ENCODE results near the gene HMCN1.

Gene HMCN1

GRCh38 chr1:185856482-185856881 lies 122.3 kb downstream of the HMCN1 start:
- H3K27ac ChIP-seq (ENCODE audit: low read length): no peak overlapping the region
- no peaks in the 10 kb centered on the region for H3K27me3 ChIP-seq (ENCODE audit: low read depth, low read length)
- no peak overlapping the region for H3K4me3 ChIP-seq (ENCODE audit: low read depth in 1 of 2, low read length in 2 of 2)

DNA sequence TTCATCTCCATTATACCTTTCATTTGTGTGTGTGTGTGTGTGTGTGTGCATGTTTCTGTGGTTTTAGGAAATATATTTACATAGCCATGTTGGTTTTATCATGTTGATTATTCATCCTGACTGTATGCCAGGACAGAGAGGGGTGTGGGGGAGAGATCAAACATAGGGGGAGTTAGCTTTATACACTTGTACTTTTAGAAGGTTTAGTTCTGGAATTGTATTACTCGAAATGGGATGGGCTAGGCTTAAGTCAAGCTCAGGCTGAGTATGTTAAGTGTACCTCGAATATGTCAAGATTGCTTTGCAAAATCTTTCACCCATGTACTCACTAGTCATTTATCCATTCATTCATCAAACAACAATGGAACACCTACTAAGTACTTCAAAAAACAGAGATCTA lies 123.3 kb downstream of the HMCN1 start:
- Histone ChIP-seq H3K9me3 (ENCODE audit: control insufficient read depth in 1 of 2, low read length in 2 of 2) (no peaks in the 10 kb centered on the region), H3K36me3 (ENCODE audit: control insufficient read depth in 1 of 2, insufficient read depth in 2 of 2, low read length in 2 of 2) (no peaks in the 10 kb centered on the region), H3K4me3 (ENCODE audit: low read depth in 1 of 2, low read length in 2 of 2) (no peak overlapping the region), H3K27ac (ENCODE audit: low read length) (no peak overlapping the region), H3K4me1 (ENCODE audit: control insufficient read depth in 1 of 2, insufficient read depth in 2 of 2, low read length in 2 of 2) (no peaks in the 10 kb centered on the region), H3K27me3 (ENCODE audit: low read depth, low read length) (no peaks in the 10 kb centered on the region)

More at GRCh38 chr1:185856482-185856881, 122.3 kb downstream of the HMCN1 start:
- Histone ChIP-seq H3K9me3 (ENCODE audit: control insufficient read depth in 1 of 2, low read length in 2 of 2) (no peaks in the 10 kb centered on the region), H3K36me3 (ENCODE audit: control insufficient read depth in 1 of 2, insufficient read depth in 2 of 2, low read length in 2 of 2) (no peaks in the 10 kb centered on the region), H3K4me1 (ENCODE audit: control insufficient read depth in 1 of 2, insufficient read depth in 2 of 2, low read length in 2 of 2) (no peaks in the 10 kb centered on the region)

DNA sequence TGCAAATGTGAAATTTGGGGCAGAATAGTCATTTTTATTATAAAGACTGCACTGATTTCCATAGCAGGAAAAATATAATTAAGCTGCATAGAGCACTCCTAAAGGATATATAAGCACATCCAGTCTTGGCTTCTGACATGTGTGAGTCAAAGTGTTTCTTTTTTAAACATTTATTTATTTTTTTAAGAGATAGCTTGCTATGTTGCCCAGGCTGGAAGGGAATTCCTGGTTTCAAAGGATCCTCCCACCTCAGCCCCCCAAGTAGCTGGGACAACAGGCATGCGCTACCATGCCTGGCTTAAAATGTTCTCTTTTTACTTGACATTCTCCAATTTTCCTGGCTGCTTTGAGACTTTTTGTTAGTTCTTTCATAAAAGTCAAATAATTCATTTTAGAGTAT lies 126.1 kb downstream of the HMCN1 start:
- Histone ChIP-seq H3K4me1 (ENCODE audit: control insufficient read depth in 1 of 2, insufficient read depth in 2 of 2, low read length in 2 of 2) (no peaks in the 10 kb centered on the region), H3K27me3 (ENCODE audit: low read depth, low read length) (no peaks in the 10 kb centered on the region), H3K27ac (ENCODE audit: low read length) (no peak overlapping the region), H3K4me3 (ENCODE audit: low read depth in 1 of 2, low read length in 2 of 2) (no peak overlapping the region), H3K9me3 (ENCODE audit: control insufficient read depth in 1 of 2, low read length in 2 of 2) (no peaks in the 10 kb centered on the region), H3K36me3 (ENCODE audit: control insufficient read depth in 1 of 2, insufficient read depth in 2 of 2, low read length in 2 of 2) (no peaks in the 10 kb centered on the region)

DNA sequence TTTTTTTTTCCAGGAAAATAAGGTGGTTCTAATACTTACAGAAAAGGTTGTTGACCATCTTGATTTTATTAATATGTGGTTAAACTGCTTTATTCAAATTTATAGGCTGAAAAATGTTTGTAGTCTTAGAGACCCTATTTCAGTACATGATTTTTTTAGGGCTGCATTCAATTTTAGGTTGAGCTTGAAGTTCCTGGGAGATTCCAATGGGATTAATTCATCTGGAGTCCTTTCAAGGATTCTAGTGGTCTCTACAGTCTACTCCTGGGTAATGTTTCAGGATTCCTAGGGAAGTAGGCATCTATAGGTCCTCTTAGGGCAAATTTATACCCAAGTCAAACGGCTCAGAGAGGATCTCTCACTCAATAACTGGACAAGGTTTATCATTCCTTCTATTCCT lies 126.7 kb downstream of the HMCN1 start:
- Histone ChIP-seq H3K9me3 (ENCODE audit: control insufficient read depth in 1 of 2, low read length in 2 of 2) (no peaks in the 10 kb centered on the region), H3K27ac (ENCODE audit: low read length) (no peak overlapping the region), H3K4me1 (ENCODE audit: control insufficient read depth in 1 of 2, insufficient read depth in 2 of 2, low read length in 2 of 2) (no peaks in the 10 kb centered on the region), H3K4me3 (ENCODE audit: low read depth in 1 of 2, low read length in 2 of 2) (no peak overlapping the region), H3K27me3 (ENCODE audit: low read depth, low read length) (no peaks in the 10 kb centered on the region), H3K36me3 (ENCODE audit: control insufficient read depth in 1 of 2, insufficient read depth in 2 of 2, low read length in 2 of 2) (no peaks in the 10 kb centered on the region)

DNA sequence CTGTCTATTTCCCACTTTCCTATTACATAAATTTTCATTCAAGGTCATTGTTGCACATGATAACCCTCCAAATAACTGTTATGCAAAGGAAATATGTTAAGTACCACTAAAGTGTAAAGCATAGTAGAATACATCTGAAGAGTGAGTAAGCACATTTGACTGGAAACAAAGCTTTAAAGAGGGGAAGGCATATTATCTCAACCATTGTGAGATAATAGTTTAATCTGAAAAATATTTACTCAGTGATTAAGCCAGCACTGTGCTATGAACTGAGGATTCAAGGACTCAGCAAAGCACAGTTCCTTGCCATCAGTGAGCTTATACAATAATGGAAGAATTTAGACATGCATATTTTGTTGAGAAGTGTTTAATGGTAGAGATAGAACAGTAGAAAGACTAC lies 127.4 kb downstream of the HMCN1 start:
- Histone ChIP-seq H3K27me3 (ENCODE audit: low read depth, low read length) (no peaks in the 10 kb centered on the region), H3K4me1 (ENCODE audit: control insufficient read depth in 1 of 2, insufficient read depth in 2 of 2, low read length in 2 of 2) (no peaks in the 10 kb centered on the region)

DNA sequence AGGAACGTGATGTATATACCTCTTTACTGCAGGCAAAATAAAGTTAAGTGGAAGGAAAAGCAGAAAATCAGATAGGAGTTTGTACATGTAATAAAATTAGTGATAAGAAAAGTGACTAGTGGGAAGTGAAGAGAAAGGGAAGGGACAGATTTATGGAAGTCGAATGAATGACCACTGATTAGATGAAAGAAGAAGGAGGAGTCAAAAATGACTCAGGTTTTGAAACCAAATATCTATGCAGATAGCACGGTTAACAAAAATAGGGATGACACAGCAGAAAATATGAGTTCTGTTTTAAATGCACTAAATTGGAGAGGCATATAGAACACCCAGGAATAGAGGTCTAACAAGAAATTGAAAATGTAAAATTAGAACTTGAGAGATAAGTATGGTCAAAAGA lies 128.0 kb downstream of the HMCN1 start:
- H3K36me3 ChIP-seq (ENCODE audit: control insufficient read depth in 1 of 2, insufficient read depth in 2 of 2, low read length in 2 of 2): no peaks in the 10 kb centered on the region
- no peaks in the 10 kb centered on the region for H3K27me3 ChIP-seq (ENCODE audit: low read depth, low read length)
- H3K9me3 ChIP-seq (ENCODE audit: control insufficient read depth in 1 of 2, low read length in 2 of 2): no peaks in the 10 kb centered on the region
- no peak overlapping the region for H3K27ac ChIP-seq (ENCODE audit: low read length)
- H3K4me3 ChIP-seq (ENCODE audit: low read depth in 1 of 2, low read length in 2 of 2): no peak overlapping the region
- H3K4me1 ChIP-seq (ENCODE audit: control insufficient read depth in 1 of 2, insufficient read depth in 2 of 2, low read length in 2 of 2): no peaks in the 10 kb centered on the region

More for the DNA sequence above, 127.4 kb downstream of the HMCN1 start:
- no peak overlapping the region for H3K27ac ChIP-seq (ENCODE audit: low read length)
- H3K4me3 ChIP-seq (ENCODE audit: low read depth in 1 of 2, low read length in 2 of 2): no peak overlapping the region
- H3K36me3 ChIP-seq (ENCODE audit: control insufficient read depth in 1 of 2, insufficient read depth in 2 of 2, low read length in 2 of 2): no peaks in the 10 kb centered on the region
- no peaks in the 10 kb centered on the region for H3K9me3 ChIP-seq (ENCODE audit: control insufficient read depth in 1 of 2, low read length in 2 of 2)

GRCh38 chr1:185864331-185864730 lies 130.1 kb downstream of the HMCN1 start:
- no peak overlapping the region for H3K4me3 ChIP-seq (ENCODE audit: low read depth in 1 of 2, low read length in 2 of 2)
- H3K9me3 ChIP-seq (ENCODE audit: control insufficient read depth in 1 of 2, low read length in 2 of 2): no peaks in the 10 kb centered on the region
- H3K36me3 ChIP-seq (ENCODE audit: control insufficient read depth in 1 of 2, insufficient read depth in 2 of 2, low read length in 2 of 2): no peaks in the 10 kb centered on the region
- H3K4me1 ChIP-seq (ENCODE audit: control insufficient read depth in 1 of 2, insufficient read depth in 2 of 2, low read length in 2 of 2): no peaks in the 10 kb centered on the region
- H3K27me3 ChIP-seq (ENCODE audit: low read depth, low read length): no peaks in the 10 kb centered on the region
- H3K27ac ChIP-seq (ENCODE audit: low read length): no peak overlapping the region

GRCh38 chr1:185864889-185865517 lies 130.8 kb downstream of the HMCN1 start:
- no peaks in the 10 kb centered on the region for H3K36me3 ChIP-seq (ENCODE audit: control insufficient read depth in 1 of 2, insufficient read depth in 2 of 2, low read length in 2 of 2)
- no peak overlapping the region for H3K4me3 ChIP-seq (ENCODE audit: low read depth in 1 of 2, low read length in 2 of 2)
- H3K27ac ChIP-seq (ENCODE audit: low read length): no peak overlapping the region
- H3K9me3 ChIP-seq (ENCODE audit: control insufficient read depth in 1 of 2, low read length in 2 of 2): no peaks in the 10 kb centered on the region
- no peaks in the 10 kb centered on the region for H3K27me3 ChIP-seq (ENCODE audit: low read depth, low read length)
- H3K4me1 ChIP-seq (ENCODE audit: control insufficient read depth in 1 of 2, insufficient read depth in 2 of 2, low read length in 2 of 2): no peaks in the 10 kb centered on the region

DNA sequence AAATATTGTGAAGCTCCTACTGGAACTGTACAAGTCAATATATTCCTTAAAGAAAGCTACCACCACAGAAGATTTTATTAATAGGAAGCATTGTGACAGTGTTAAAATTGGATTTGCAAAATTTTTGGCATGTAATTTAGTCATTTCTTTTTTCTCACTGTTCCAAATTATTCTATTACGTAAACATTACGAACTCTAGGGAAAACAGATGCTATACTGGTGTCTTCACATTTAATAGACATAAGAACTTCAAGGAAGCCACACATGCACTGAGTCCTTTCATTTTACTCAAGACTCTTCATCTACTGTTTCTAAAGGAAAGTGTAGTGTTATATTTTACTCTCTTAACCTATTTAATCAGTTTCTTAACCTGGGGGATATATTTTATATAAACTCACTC lies 135.4 kb downstream of the HMCN1 start:
- no peak overlapping the region for H3K4me3 ChIP-seq (ENCODE audit: low read depth in 1 of 2, low read length in 2 of 2)
- H3K36me3 ChIP-seq (ENCODE audit: control insufficient read depth in 1 of 2, insufficient read depth in 2 of 2, low read length in 2 of 2): no peaks in the 10 kb centered on the region
- no peaks in the 10 kb centered on the region for H3K4me1 ChIP-seq (ENCODE audit: control insufficient read depth in 1 of 2, insufficient read depth in 2 of 2, low read length in 2 of 2)
- H3K27ac ChIP-seq (ENCODE audit: low read length): no peak overlapping the region
- no peaks in the 10 kb centered on the region for H3K9me3 ChIP-seq (ENCODE audit: control insufficient read depth in 1 of 2, low read length in 2 of 2)
- H3K27me3 ChIP-seq (ENCODE audit: low read depth, low read length): no peaks in the 10 kb centered on the region

- Histone ChIP-seq H3K27me3 (ENCODE audit: low read depth, low read length) (no peaks in the 10 kb centered on the region), H3K9me3 (ENCODE audit: control insufficient read depth in 1 of 2, low read length in 2 of 2) (no peaks in the 10 kb centered on the region), H3K4me3 (ENCODE audit: low read depth in 1 of 2, low read length in 2 of 2) (no peak overlapping the region), H3K27ac (ENCODE audit: low read length) (no peak overlapping the region), H3K36me3 (ENCODE audit: control insufficient read depth in 1 of 2, insufficient read depth in 2 of 2, low read length in 2 of 2) (no peaks in the 10 kb centered on the region), H3K4me1 (ENCODE audit: control insufficient read depth in 1 of 2, insufficient read depth in 2 of 2, low read length in 2 of 2) (no peaks in the 10 kb centered on the region)
Observed at GRCh38 chr1:185871627-185872150, 137.5 kb downstream of the HMCN1 start.

- no peak overlapping the region for H3K4me3 ChIP-seq (ENCODE audit: low read depth in 1 of 2, low read length in 2 of 2)
- H3K9me3 ChIP-seq (ENCODE audit: control insufficient read depth in 1 of 2, low read length in 2 of 2): no peaks in the 10 kb centered on the region
- no peaks in the 10 kb centered on the region for H3K36me3 ChIP-seq (ENCODE audit: control insufficient read depth in 1 of 2, insufficient read depth in 2 of 2, low read length in 2 of 2)
- H3K27ac ChIP-seq (ENCODE audit: low read length): no peak overlapping the region
- no peaks in the 10 kb centered on the region for H3K27me3 ChIP-seq (ENCODE audit: low read depth, low read length)
- no peaks in the 10 kb centered on the region for H3K4me1 ChIP-seq (ENCODE audit: control insufficient read depth in 1 of 2, insufficient read depth in 2 of 2, low read length in 2 of 2)
Observed at GRCh38 chr1:185874246-185874645, 140.1 kb downstream of the HMCN1 start.

DNA sequence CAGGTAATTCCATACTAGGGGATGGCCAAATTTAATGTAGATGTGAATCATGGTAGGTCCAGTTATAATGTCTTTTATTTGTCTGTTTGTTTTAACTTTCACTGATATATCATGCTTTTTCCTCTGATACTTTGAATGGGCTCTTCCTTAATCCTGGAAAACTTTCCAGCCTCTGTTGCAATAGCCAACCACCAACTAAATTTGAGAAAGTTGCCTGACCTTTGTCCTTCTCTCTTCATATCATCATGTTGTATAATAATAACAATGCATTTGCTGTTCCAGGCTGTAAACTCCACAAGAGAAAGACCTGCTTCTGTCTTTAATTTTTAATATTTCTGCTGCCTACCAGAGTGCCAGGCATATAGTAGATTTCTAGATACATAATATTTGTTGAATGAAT lies 146.1 kb downstream of the HMCN1 start:
- Histone ChIP-seq H3K9me3 (ENCODE audit: control insufficient read depth in 1 of 2, low read length in 2 of 2) (peaks cover 0 to 4% of the 10 kb centered on the region in 2 donors), H3K4me1 (ENCODE audit: control insufficient read depth in 1 of 2, insufficient read depth in 2 of 2, low read length in 2 of 2) (no peaks in the 10 kb centered on the region), H3K27ac (ENCODE audit: low read length) (no peak overlapping the region), H3K36me3 (ENCODE audit: control insufficient read depth in 1 of 2, insufficient read depth in 2 of 2, low read length in 2 of 2) (no peaks in the 10 kb centered on the region), H3K4me3 (ENCODE audit: low read depth in 1 of 2, low read length in 2 of 2) (no peak overlapping the region), H3K27me3 (ENCODE audit: low read depth, low read length) (no peaks in the 10 kb centered on the region)
